Liver (tissue), 9 donors: ENCODE data around the gene GPR33. TPM values are rescaled to one million over a fixed set of nuclear protein-coding genes. Genes with fewer than 3 reads are reported as not detected.

ENCODE experiments used
- DNase-seq: peaks from one replicate; pipeline ENCODE4 v3.0.0-alpha.2; 2017; ENCODE audit warnings: low spot score
- H3K27ac ChIP-seq, 2 donors: one replicate each; pipeline ENCODE4 v1.7.0; 2013; ENCODE audit warnings: inconsistent platforms in 2 of 2, low read length in 2 of 2, control low read depth in 1 of 2, low read depth in 1 of 2, mild to moderate bottlenecking in 1 of 2
- H3K27me3 ChIP-seq, 4 donors: one replicate each; pipeline versions ENCODE4 v1.6.1 to v1.7.0; 2013; ENCODE audit warnings: low read length in 3 of 4, inconsistent platforms in 1 of 4, mild to moderate bottlenecking in 1 of 4, moderate library complexity in 1 of 4; ENCODE audit not compliant: control insufficient read depth in 4 of 4, insufficient read depth in 4 of 4
- H3K36me3 ChIP-seq, 4 donors: one replicate each; pipeline versions ENCODE4 v1.6.1 to v1.7.0; 2013; ENCODE audit warnings: low read length in 3 of 4, mild to moderate bottlenecking in 3 of 4, low read depth in 1 of 4, moderate library complexity in 1 of 4; ENCODE audit not compliant: control insufficient read depth in 4 of 4, insufficient read depth in 3 of 4
- H3K4me1 ChIP-seq, 4 donors: one replicate each; pipeline versions ENCODE4 v1.6.1 to v1.7.0; 2013; ENCODE audit warnings: low read length in 3 of 4, mild to moderate bottlenecking in 3 of 4, moderate library complexity in 1 of 4; ENCODE audit not compliant: control insufficient read depth in 4 of 4, insufficient read depth in 4 of 4
- H3K4me3 ChIP-seq, 3 donors: one replicate each; pipeline versions ENCODE4 v1.6.1 to v1.7.0; 2013; ENCODE audit warnings: low read length in 3 of 3, control low read depth in 1 of 3, low read depth in 1 of 3, mild to moderate bottlenecking in 1 of 3
- H3K9ac ChIP-seq, 2 donors: one replicate each; pipeline ENCODE4 v1.7.0; 2013; ENCODE audit warnings: low read length in 2 of 2, mild to moderate bottlenecking in 2 of 2, moderate library complexity in 2 of 2, control low read depth in 1 of 2, low read depth in 1 of 2
- H3K9me3 ChIP-seq, 4 donors: one replicate each; pipeline versions ENCODE4 v1.6.1 to v1.7.0; 2013; ENCODE audit warnings: low read length in 3 of 4; ENCODE audit not compliant: control insufficient read depth in 4 of 4
- CTCF ChIP-seq: fragments of 150-350 bp; IDR thresholded peaks from 2 replicates; pipeline ENCODE4 v1.5.1; 2017; ENCODE audit warnings: improper control_type of control experiment, low read depth, low read length; ENCODE audit not compliant: missing input control
- EGR1 ChIP-seq, 2 donors: IDR thresholded peaks; 2 replicates each; pipeline ENCODE4 v1.6.1; 2016 to 2018; ENCODE audit warnings: antibody characterized with exemption in 2 of 2, low read depth in 2 of 2
- FOXA1 ChIP-seq: IDR thresholded peaks from 2 replicates; pipeline ENCODE4 v1.6.1; 2016; ENCODE audit warnings: antibody characterized with exemption
- FOXA2 ChIP-seq: IDR thresholded peaks from 2 replicates; pipeline ENCODE4 v1.6.1; 2016; ENCODE audit warnings: antibody characterized with exemption
- GABPA ChIP-seq, 2 donors: IDR thresholded peaks in 1 of 2; conservative IDR thresholded peaks in 1 of 2; 2 replicates each; pipeline ENCODE4 v1.6.1; 2016; ENCODE audit warnings: antibody characterized with exemption in 2 of 2, mild to moderate bottlenecking in 1 of 2, moderate library complexity in 1 of 2
- HNF4A ChIP-seq, 2 donors: conservative IDR thresholded peaks; 2 replicates each; pipeline ENCODE4 v1.6.1; 2016; ENCODE audit warnings: antibody characterized with exemption in 2 of 2, mild to moderate bottlenecking in 2 of 2
- HNF4G ChIP-seq: IDR thresholded peaks from 2 replicates; pipeline ENCODE4 v1.6.1; 2016; ENCODE audit warnings: antibody characterized with exemption
- JUND ChIP-seq, 2 donors: IDR thresholded peaks; 2 replicates each; pipeline ENCODE4 v1.6.1; 2016; ENCODE audit warnings: antibody characterized with exemption in 2 of 2
- NR2F2 ChIP-seq: IDR thresholded peaks from 2 replicates; pipeline ENCODE4 v1.6.1; 2016; ENCODE audit warnings: antibody characterized with exemption
- RAD21 ChIP-seq, 2 donors: IDR thresholded peaks; 2 replicates each; pipeline ENCODE4 v1.6.1; 2016; ENCODE audit warnings: antibody characterized with exemption in 2 of 2, mild to moderate bottlenecking in 2 of 2
- RXRA ChIP-seq, 2 donors: IDR thresholded peaks; 2 replicates each; pipeline ENCODE4 v1.6.1; 2017 to 2018; ENCODE audit warnings: antibody characterized with exemption in 2 of 2, mild to moderate bottlenecking in 1 of 2
- SP1 ChIP-seq: IDR thresholded peaks from 2 replicates; pipeline ENCODE4 v1.6.1; 2018; ENCODE audit warnings: antibody characterized with exemption, mild to moderate bottlenecking
- TAF1 ChIP-seq: conservative IDR thresholded peaks from 2 replicates; pipeline ENCODE4 v1.6.1; 2016; ENCODE audit warnings: antibody characterized with exemption, mild to moderate bottlenecking
- YY1 ChIP-seq: IDR thresholded peaks from 2 replicates; pipeline ENCODE4 v1.6.1; 2016; ENCODE audit warnings: antibody characterized with exemption, mild to moderate bottlenecking
- WGBS: extraction: QIAGEN DNeasy Blood & Tissue Kit; methylation state at CpG from one replicate; pipeline ENCODE4 v1.1.7; 2013; 5-methylcytosine and 5-hydroxymethylcytosine counted together
- polyA plus RNA-seq, 2 donors: library from polyadenylated mRNA; stranded (reverse) in 1 of 2; unstranded in 1 of 2; fragments of 200-250 nt in 1 of 2; fragments of >200 nt in 1 of 2; fragmentation: Nextera tagmentation in 1 of 2; extraction: Ambion mirVana in 1 of 2; gene quantifications; one replicate each; pipeline versions ENCODE4 v1.2.1 to v1.2.3, GENCODE V29; 2013 to 2015
- total RNA-seq, 2 donors: library from RNA; depleted of rRNA; stranded (reverse); fragments of >200 nt; gene quantifications; one replicate each; pipeline ENCODE4 v1.2.3, GENCODE V29; 2014
- TF ChIP-seq, protein P1 (sequence below): IDR thresholded peaks from 2 replicates; pipeline ENCODE4 v1.6.1; 2016; ENCODE audit warnings: antibody characterized with exemption
- TF ChIP-seq, protein P2 (sequence below): IDR thresholded peaks from 2 replicates; pipeline ENCODE4 v1.6.1; 2016; ENCODE audit warnings: antibody characterized with exemption
- TF ChIP-seq, protein P3 (sequence below): IDR thresholded peaks from 2 replicates; pipeline ENCODE4 v1.6.1; 2016; ENCODE audit warnings: antibody characterized with exemption, mild to moderate bottlenecking
- TF ChIP-seq, protein P4 (sequence below): IDR thresholded peaks from 2 replicates; pipeline ENCODE4 v1.6.1; 2016; ENCODE audit warnings: antibody characterized with exemption
- donor health status: healthy.
- donor health status: healthy.
- donor health status: healthy.
- donor health status: healthy.
- donor health status: healthy.

GPR33 gene
- total and polyA plus RNA-seq, 4 donors: not detected

DNA sequence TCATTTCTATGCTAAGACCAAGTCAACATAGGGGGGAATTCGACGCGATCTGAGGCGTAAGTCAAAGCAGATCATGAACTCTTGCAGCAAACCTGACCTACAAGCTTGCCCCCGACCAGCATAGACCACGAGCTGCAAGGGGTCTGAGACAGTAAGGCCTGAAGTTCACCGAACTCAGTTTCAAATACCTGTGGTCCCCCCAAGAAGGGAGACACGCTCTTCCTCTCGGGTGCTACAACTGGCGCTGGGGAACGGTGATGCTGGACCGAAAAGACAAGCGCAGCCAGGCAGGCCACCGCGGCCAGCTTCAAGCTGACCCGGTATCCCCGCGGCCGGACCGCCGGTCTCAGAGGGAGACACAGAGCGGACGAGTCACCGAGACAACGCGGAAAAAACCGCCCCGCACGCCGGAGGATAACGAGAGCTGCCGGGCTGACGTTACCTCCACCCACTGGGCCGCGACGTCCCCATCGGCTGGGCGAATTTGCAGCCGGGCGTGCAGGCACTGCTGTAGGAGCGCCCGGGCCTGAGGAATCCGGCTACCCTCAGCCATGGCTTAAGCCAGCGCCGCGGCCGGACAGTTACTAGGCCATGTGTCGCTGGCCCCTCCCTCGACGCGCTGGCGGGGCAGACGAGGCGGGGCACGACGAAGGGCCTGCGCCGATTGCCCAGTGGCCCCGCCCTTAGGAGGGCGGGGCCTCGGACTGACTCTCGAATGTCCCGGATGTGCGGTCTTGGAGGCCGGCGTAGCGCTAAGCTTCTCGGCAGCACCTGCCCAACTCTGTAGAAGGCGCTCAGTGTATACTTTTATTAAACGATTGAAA is 30.8 kb downstream of the GPR33 start, which contains the start of gene DTD2:
Gene DTD2 (minus strand): TSS at position 666 of the 824 bp plus-strand sequence. CDS start 113 bp downstream, at position 553.
- peaks cover 0 to 12% (median 7%) of the 10 kb centered on the region in 4 donors for H3K4me1 ChIP-seq
- peak within 1 kb of the TSS; percentile 83 to 93 for H3K9ac ChIP-seq
- peaks cover 2 to 5% (median 3%) of the 10 kb centered on the region in 4 donors for H3K36me3 ChIP-seq
- peak; percentile 96 for DNase-seq
- peak within 1 kb of the TSS; percentile 80 to 96 for H3K27ac ChIP-seq
- TF ChIP-seq, protein P1, sequence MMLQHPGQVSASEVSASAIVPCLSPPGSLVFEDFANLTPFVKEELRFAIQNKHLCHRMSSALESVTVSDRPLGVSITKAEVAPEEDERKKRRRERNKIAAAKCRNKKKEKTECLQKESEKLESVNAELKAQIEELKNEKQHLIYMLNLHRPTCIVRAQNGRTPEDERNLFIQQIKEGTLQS: no peak
- TF ChIP-seq YY1 (peak; percentile 96), GABPA (IDR thresholded peaks at IDR 0.05 in 1 of 2, conservative IDR thresholded peaks at IDR 0.05 in 1 of 2) (no peak), JUND (IDR thresholded peaks at IDR 0.05) (peak in 1 of 2 donors; percentile 23), CTCF (no peak), EGR1 (IDR thresholded peaks at IDR 0.05; ENCODE audit: low read depth in 2 of 2) (peak in 1 of 2 donors; percentile 29), TAF1 (peak; percentile 84), SP1 (peak; percentile 73), FOXA2 (no peak), HNF4G (no peak), RXRA (IDR thresholded peaks at IDR 0.05) (peak; percentile 3 to 37), NR2F2 (peak; percentile 33), HNF4A (conservative IDR thresholded peaks at IDR 0.05) (no peak), RAD21 (IDR thresholded peaks at IDR 0.05) (peak in 1 of 2 donors; percentile 30), FOXA1 (no peak)
- TF ChIP-seq, protein P2, sequence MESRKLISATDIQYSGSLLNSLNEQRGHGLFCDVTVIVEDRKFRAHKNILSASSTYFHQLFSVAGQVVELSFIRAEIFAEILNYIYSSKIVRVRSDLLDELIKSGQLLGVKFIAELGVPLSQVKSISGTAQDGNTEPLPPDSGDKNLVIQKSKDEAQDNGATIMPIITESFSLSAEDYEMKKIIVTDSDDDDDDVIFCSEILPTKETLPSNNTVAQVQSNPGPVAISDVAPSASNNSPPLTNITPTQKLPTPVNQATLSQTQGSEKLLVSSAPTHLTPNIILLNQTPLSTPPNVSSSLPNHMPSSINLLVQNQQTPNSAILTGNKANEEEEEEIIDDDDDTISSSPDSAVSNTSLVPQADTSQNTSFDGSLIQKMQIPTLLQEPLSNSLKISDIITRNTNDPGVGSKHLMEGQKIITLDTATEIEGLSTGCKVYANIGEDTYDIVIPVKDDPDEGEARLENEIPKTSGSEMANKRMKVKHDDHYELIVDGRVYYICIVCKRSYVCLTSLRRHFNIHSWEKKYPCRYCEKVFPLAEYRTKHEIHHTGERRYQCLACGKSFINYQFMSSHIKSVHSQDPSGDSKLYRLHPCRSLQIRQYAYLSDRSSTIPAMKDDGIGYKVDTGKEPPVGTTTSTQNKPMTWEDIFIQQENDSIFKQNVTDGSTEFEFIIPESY: no peak
- TF ChIP-seq, protein P3, sequence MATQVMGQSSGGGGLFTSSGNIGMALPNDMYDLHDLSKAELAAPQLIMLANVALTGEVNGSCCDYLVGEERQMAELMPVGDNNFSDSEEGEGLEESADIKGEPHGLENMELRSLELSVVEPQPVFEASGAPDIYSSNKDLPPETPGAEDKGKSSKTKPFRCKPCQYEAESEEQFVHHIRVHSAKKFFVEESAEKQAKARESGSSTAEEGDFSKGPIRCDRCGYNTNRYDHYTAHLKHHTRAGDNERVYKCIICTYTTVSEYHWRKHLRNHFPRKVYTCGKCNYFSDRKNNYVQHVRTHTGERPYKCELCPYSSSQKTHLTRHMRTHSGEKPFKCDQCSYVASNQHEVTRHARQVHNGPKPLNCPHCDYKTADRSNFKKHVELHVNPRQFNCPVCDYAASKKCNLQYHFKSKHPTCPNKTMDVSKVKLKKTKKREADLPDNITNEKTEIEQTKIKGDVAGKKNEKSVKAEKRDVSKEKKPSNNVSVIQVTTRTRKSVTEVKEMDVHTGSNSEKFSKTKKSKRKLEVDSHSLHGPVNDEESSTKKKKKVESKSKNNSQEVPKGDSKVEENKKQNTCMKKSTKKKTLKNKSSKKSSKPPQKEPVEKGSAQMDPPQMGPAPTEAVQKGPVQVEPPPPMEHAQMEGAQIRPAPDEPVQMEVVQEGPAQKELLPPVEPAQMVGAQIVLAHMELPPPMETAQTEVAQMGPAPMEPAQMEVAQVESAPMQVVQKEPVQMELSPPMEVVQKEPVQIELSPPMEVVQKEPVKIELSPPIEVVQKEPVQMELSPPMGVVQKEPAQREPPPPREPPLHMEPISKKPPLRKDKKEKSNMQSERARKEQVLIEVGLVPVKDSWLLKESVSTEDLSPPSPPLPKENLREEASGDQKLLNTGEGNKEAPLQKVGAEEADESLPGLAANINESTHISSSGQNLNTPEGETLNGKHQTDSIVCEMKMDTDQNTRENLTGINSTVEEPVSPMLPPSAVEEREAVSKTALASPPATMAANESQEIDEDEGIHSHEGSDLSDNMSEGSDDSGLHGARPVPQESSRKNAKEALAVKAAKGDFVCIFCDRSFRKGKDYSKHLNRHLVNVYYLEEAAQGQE: peak; percentile 94
- TF ChIP-seq, protein P4, sequence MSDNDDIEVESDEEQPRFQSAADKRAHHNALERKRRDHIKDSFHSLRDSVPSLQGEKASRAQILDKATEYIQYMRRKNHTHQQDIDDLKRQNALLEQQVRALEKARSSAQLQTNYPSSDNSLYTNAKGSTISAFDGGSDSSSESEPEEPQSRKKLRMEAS: peak; percentile 70
- 1% methylated on average over 70 of the region's 70 CpGs for WGBS
- no peaks in the 10 kb centered on the region for H3K9me3 ChIP-seq
- H3K27me3 ChIP-seq: no peaks in the 10 kb centered on the region
- H3K4me3 ChIP-seq: peak within 1 kb of the TSS; percentile 79 to 91 (median 90)
